SH-SY5Y (cell line): ENCODE measurements around the gene PDGFB.

Source experiments
- GATA2 ChIP-seq: IDR thresholded peaks from 2 replicates; pipeline ENCODE4 v1.6.1; 2011; ENCODE audit warnings: mild to moderate bottlenecking, low read depth, low read length
- GATA3 ChIP-seq: IDR thresholded peaks from 2 replicates; pipeline ENCODE4 v1.6.1; 2011; ENCODE audit warnings: low read depth, mild to moderate bottlenecking, low read length, moderate library complexity

PDGFB gene

GRCh38 chr22:39282645-39283321 is 38.0 kb upstream of the PDGFB start:
- TF ChIP-seq GATA2 (no peak), GATA3 (no peak)

DNA sequence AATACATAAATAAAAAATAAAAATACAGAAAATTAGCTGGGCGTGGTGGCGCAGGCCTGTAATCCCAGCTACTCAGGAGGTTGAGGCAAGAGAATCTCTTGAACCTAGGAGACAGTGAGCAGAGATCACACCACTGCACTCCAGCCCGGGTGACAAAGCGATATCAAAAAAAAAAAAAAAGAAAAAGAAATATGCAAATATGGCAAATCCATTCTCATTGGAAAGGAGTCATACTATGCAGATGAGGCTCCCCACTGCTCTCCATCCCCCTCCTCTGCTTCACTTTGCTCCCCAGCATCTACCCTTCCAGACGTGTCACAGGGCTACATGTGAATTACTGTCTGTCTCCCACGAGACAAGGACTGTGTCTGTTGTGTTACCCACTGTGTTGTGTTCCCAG is 36.3 kb upstream of the PDGFB start:
- TF ChIP-seq GATA3 (no peak), GATA2 (no peak)

DNA sequence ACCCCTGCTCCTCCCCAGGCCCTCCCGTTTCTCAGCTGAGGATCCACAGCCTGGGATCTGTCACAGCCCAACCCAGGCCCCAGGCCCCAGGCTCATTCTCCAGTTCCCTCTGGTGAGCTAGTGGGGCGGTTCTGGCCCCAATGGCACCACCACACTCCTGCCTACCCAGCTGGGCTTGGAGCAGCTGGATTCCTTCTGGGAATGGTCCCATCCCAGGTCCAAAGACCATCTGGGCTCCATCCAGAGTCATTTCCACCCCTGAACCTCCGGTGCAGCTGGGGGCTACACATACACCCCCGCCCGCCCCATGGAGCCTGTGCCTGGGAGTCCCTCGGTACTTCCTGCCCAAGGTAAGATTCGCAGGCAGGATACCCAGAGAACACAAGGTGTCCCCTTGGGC is 35.5 kb upstream of the PDGFB start:
- TF ChIP-seq GATA2: no peak
- no peak for TF ChIP-seq GATA3

- TF ChIP-seq GATA3: no peak
- no peak for TF ChIP-seq GATA2
Observed at GRCh38 chr22:39279170-39279850, 34.5 kb upstream of the PDGFB start.

DNA sequence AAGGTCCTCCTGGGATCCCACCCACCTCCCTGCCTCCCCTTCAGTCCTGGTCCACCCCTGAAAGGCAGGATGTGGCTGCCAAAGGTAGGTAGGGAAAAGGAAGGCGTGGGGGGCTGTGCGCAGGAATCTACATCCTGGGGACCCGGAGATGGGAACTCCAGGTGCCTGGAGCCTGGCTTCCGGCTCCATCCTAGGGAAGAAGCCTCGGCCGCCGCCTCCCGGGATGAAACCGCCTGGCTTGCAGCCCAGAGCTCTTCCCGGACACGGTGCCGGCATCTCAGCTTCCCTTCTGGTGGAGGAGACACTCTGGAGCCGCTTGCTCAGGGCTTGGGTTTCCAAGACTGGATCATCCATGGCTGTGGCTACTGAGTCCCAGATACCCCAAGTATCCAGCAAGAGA is 33.3 kb upstream of the PDGFB start:
- TF ChIP-seq GATA2 (no peak), GATA3 (no peak)

GRCh38 chr22:39277142-39277607 is 32.4 kb upstream of the PDGFB start:
- no peak for TF ChIP-seq GATA3
- no peak for TF ChIP-seq GATA2

- TF ChIP-seq GATA3 (no peak), GATA2 (no peak)
Observed at GRCh38 chr22:39276440-39277141, 31.8 kb upstream of the PDGFB start.

- TF ChIP-seq GATA2: no peak
- TF ChIP-seq GATA3: no peak
Observed at GRCh38 chr22:39275814-39276439, 31.1 kb upstream of the PDGFB start.

- TF ChIP-seq GATA3 (no peak), GATA2 (no peak)
Observed at GRCh38 chr22:39273950-39274887, 29.4 kb upstream of the PDGFB start.

DNA sequence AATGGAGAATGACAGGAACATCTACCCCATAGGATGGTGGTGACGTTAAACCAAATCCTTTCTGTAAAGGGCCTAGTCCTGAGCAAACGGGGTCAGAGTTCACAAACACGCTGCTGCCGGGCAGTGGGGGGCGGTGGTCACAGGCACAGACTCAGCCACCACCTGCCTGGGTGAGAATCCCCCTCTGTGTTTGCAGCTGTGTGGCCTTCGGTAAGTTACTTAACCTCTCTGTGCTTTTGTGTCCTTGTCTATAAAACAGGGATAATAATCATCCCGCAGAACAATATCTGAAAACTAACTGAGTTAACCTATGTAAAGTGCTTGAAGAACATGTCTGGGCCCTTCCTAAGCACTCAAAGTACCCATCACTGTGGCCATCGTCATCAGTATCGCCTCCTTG is 26.0 kb upstream of the PDGFB start:
- TF ChIP-seq GATA2 (no peak), GATA3 (no peak)

DNA sequence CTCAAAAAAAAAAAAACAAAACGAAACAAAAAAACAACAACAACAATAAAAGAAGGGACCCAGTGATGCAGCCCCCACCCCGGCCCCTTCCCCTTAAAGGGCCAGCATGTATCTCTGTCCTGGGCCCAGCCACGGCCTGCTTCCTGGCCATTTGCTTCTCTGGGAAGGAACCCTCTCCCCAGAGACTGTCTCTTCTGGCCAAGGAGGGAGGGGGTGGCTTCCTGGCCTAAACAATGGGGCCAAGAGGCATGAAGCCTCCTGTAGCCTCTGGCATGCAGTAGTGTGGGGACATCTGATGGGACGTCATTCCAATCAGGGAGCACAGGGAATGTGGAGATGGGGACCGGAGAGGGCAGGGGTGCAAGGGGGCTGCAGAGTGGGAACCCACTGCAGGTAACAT is 25.5 kb upstream of the PDGFB start:
- TF ChIP-seq GATA3 (no peak), GATA2 (no peak)

- TF ChIP-seq GATA2 (no peak), GATA3 (no peak)
Observed at GRCh38 chr22:39269095-39269790, 24.5 kb upstream of the PDGFB start.

DNA sequence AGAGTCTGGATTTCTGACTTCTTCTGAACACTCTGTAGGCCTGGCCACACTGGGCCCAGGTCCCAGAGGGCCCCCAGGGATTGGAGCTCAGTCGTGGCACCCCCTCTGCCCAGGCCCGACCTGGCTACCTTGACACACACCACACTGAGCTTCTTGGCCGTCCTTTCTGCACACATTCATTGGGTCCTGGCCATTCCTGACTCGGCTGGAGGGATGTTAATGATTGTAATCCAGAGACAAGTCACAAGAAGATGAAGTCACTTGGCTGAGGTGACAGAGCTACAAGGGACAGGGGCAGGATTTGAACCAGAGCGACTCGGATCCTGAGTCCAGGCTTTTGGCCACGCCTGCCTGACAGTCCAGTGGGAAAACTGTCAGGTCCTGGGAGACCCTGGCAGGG is 23.9 kb upstream of the PDGFB start:
- no peak for TF ChIP-seq GATA3
- no peak for TF ChIP-seq GATA2
